ENCODE data around the gene CTSZ.

- TF ChIP-seq CTCF (IDR thresholded peaks at IDR 0.05) (no peak), POLR2AphosphoS5 (IDR thresholded peaks at IDR 0.05; ENCODE audit: low read depth, low read length) (no peak)
Observed at GRCh38 chr20:58971429-58971828, 35.6 kb downstream of the CTSZ start.

Data from Panc1 (cell line).